Activated T-cell treated with anti-CD3 and anti-CD28 coated beads, Interleukin-2, amount 50 U/mL, for 48 hours (primary cell): Measurements from ENCODE around the gene FSTL4.
A peak's percentile ranks its signal among the peaks of the same experiment; 100 is the strongest.
"Not testable (repeated sequence)": the region's sequence is repeated elsewhere in the genome, so short reads cannot be mapped to it uniquely, and the experiment has no call there.

ENCODE experiments used
- DNase-seq, 2 experiments: peaks; one replicate each; pipeline ENCODE4 v3.0.0-alpha.2; 2020

Gene FSTL4

DNA sequence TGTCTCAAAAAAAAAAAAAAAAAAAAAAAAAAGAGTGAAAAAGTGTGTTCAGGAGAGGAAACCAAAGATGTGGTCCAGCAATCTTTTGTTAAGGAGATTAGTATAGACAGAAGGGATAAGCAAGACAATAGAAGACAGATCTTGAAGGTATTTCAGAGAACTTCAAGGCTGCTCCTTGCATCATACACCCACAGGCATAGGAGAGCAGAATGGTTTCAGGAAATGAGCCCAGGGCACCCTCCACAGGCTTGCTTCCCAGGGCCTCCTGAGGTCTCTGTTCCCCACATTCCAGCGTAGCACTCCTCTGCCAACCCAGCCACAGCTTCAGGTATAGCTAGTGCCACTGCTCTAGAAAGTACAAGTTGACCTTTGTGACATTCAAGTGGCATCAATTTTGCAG, 65.8 kb downstream of the FSTL4 start:
- no peak for DNase-seq

DNA sequence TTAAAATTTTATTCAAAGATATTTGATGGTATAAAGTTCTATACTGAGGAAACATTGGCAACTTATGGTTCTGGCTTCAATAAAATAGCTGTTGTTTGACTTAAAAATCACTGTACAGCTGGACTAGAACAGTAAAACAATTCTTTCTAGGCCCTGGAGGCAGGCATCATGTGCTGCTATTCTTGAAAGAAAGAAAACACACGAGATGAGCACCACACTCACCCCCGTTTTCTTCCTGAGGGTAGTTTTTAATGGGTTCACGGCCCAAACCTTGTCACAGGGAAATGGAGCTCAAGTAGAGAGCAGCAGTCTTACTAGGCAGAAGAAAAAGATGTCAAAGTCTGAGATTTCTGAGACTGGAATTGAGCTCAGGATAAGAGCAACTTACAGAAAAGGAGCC, 68.0 kb downstream of the FSTL4 start:
- no peak for DNase-seq

DNA sequence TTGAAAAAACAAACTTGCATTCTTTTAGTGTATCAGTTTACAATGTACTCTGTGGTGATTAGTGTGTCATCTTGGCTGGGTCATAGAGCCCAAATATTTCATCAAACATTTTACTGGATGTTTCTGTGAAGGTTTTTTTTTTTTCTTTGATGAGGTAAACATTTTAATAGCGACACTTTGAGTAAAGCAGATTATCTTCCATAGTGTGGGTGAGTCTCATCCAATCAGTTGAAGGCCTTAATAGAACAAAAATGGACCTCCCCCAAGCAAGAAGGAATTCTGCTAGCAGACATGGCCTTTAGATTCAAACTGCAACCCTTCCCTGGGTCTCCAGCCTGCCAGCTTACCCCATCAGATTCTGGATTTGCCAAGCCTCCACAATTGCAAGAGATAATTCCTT, 72.5 kb downstream of the FSTL4 start:
- DNase-seq: no peak

DNA sequence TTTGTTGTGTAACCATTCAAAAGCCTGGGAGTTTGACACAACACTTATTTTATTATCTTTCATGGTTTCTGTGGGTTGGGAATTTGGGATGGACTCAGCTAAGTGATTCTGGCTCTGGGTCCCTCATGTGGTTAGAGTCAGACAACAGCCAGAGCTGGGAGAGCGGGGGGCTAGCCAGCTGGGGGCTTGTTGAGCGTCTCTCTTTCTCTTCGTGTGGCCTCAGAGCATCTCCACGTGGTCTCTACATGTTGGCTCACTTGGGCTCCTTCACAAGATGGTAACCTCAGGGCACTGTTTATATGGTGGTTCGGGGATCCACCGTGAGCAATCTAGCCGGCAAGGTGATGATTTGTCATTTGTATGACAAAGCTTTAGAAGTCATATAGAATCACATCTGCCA, 73.6 kb downstream of the FSTL4 start:
- DNase-seq: no peak

DNA sequence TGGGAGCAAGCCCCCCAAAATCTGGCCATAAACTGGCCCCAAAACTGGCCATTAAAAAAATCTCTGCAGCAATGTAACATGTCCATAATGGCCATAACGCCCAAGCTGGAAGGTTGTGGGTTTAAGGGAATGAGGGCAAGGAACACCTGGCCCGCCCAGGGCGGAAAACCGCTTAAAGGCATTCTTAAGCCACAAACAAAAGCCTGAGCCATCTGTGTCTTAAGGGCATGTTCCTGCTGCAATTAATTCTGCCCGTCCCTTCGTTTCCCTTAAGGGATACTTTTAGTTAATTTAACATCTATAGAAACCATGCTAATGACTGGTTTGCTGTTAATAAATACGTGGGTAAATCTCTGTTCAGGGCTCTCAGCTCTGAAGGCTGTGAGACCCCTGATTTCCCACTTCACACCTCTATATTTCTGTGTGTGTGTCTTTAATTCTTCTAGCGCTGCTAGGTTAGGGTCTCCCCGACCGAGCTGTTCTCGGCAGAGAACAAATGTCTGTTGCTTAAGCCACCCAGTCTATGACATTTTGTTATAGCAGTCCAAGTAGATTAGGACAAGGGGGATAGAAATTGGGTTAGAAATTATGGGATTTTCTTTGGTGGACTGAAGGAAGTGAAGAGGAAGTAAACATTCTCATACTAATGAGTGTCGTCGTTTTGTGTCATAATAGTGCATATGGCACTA, 77.0 kb downstream of the FSTL4 start:
- not testable (repeated sequence) for DNase-seq

DNA sequence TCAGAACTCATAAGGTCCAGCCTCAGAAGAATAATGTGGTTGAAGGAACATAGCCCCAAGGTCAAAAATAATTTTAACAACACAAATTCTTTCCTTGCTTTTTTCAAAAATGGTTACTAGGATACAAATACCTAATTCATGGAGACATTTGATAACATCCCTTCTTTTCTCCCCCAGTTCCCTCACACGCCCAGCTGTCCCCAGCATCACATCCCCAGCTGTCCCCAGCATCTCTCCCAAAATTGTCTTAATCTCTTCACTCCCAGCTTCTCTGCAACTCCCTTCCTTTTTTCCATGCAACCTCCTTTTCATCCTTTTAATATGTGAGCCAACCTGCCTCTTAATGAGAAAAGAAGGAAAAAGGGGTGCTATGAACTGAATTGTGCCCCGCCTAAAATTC, 77.8 kb downstream of the FSTL4 start:
- no peak for DNase-seq

DNA sequence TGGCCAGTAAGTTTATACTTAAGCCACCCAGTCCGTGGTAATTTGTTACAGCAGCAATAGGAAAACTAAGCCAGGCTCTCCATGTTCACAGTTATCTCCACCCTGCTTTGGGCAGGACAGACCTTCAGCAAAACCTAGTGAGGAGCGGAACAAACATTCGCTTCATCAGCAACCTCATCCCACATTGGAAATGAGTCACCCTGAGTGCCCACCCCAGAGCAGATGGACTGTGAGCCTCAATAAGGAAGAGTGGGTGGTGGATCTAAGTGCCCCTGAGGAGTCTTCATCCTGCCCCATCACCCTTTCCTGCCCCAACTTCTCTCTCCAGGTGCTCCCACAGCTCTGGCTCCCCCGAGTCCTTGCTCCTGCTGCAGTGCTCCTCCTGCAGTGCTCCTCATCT, 78.8 kb downstream of the FSTL4 start:
- no peak for DNase-seq

DNA sequence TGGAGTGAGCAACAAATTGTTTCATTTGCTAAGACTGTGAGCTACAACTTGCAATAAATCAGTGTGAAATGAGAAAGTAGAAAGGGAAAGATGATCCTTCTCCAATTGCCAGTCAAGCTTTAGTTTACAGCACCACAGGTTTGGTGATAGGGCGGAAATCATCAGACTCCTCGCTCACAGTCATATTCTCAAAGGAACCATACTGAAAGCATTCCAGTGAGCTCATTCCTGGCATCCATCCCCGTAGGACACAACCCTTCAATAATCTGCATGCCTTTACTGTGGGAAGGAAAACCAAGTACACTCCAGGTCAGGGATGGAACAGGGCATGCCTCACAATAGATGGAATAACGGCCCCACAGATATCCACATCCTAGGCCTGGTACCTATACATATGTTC, 80.7 kb downstream of the FSTL4 start:
- DNase-seq: no peak

DNA sequence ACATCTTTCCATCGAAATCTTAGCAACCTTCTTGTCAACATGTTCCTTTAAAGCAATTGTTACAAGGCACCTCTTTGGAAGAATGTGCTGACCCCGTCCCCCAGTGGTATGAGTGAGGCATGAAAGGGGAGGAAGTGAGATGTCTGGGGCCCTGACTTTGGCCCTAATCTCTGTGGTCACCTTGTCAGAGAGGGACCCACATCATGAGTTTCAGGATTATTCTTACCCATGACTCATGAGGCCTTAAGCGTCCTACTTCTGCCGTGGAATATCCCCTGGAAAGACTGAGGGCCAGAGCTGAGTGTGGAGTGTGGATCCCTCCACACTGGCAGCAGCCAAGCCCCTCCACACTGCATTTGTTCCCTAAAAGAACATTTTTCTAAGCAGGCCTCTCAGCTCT, 81.2 kb downstream of the FSTL4 start:
- DNase-seq: peak in 1 of 2 experiments; percentile 18

DNA sequence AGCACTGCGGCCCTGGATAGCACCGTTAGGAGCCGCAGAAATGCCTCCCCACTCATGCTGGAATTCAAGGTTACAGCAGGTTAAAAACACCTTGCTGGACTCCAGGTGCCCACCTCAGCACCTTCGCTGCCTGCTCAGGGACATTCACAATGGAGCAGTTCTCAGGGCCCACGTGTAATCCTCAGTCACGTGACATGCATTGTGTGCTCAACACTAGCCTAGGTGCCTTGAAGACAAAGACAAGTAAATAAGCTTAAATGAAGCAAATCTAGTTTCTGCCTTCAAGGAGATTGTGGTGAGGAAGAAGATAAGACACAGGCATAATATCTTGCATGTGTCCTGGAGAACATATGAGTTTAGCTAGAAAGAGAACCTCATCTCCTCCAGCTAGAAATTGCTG, 82.1 kb downstream of the FSTL4 start:
- DNase-seq: no peak

DNA sequence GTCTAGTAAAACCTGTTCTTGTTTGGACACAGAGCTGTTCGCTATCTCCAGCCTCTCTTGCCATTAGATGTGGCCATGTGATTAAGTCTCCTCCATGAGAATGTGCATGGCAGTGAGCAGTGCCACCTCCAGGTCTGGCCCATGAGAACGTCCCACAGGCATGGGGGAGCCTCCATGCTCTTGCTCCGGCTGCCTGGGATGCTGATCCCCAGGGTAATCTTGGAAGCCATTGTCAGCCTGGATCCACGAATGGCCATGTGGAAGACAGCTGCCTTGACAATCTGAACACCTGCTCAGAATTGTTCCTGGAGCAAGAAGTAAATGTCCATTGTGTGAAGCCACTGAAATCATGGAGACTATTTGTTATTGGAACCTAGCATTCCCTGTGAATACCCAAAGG, 83.5 kb downstream of the FSTL4 start:
- DNase-seq: no peak

DNA sequence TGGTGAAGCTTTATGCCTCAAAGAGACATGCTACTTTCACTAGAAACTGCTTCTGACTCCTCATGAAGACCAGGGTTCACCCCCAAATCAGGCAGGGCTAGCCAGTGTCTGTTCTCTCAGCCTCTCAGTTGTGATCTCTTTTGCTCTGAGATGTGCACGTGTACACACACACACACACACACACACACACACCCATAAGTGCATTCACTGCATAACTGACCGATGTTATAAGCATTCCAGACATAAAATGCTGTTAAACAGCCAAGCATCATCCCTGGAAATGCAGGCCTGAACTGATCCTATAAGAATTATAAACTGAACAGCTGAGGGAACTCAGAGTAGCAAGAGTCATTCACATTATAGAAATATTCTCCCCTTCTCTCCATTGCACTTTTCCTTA, 85.0 kb downstream of the FSTL4 start:
- DNase-seq: no peak

DNA sequence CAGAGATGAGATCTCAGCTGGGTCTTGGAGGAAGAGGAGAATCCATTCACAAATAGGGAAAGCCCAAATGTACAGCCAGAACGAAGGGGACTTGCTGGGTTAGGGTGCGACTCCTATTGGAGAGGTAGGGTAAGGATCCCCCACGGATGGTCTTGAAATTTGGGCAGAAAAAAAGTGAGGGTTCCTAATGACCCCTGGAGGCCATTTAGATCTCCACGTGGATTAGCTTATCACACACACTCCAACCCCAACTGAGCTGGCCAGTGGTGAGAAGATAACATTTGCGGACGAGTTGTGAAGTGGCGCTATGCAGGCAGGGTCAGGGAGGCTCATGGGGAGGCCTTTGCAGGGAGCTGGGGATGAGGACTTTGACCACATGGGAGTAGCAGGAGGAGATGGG, 86.0 kb downstream of the FSTL4 start:
- no peak for DNase-seq

DNA sequence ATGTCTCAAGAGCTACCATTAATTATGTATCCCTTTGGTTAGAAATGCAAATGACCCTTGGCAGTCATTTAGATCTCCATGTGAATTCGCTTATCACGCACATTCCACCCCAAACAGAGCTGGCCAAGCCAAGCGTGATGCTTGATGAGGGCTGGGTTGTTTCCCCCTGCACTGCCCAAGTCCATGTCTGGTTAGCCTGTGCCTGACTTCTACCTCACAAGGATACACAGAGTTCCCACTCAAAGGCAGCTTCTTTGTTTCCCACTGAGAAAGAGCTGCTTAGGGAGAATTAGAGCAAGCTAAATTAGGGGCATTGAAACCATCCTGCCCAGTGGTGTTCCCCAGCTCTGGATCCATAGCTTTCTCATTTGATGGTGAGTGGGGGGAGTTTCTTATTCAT, 87.2 kb downstream of the FSTL4 start:
- DNase-seq: no peak

DNA sequence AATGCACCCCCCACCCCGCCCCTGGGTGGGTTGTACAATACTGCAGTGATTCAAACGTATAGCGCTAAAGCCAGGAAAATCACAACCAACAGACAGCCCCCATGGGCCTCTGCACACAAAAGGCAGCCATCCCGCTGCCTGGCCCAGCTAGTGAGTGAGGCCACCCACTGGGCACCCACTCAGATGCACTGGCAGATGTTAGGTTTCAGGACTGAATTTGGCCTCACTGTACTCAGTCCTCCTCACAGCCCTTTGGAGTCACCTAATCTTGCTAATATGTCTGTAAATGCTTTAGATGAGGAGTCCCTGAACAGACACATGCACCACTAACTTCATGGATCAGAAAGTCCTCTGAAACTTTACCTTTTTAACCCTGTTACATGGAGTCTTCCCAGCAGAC, 87.7 kb downstream of the FSTL4 start:
- DNase-seq: no peak

DNA sequence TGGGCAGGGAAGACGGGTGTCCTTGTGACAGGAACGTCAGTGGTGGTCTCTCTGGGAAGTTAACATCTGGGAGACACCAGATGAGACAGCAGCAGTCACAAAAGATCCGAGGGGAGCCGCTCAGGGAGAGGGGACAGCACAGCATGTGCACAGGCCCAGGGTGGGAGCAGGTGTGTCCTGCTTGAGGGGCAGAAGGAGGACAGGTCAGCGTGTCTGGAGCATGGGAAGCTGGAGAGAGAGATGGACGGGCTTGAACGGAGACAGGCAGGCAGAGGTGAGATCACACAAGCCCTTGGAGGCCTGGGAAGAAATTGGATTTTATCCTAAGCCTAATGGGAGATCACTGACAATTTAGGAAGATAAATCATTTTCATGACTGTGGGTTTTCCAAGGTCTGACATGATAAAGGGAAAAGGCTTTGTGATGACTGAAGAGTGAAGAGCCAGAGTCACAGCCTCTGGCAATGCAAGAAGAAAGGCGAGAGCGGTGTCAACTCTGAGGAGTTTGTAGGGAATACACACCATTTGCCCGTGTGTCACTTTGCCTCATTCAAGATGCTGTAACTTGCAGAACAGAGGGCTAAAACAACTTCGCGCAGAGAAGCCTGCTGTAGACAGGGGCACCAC, 88.3 kb downstream of the FSTL4 start:
- no peak for DNase-seq

DNA sequence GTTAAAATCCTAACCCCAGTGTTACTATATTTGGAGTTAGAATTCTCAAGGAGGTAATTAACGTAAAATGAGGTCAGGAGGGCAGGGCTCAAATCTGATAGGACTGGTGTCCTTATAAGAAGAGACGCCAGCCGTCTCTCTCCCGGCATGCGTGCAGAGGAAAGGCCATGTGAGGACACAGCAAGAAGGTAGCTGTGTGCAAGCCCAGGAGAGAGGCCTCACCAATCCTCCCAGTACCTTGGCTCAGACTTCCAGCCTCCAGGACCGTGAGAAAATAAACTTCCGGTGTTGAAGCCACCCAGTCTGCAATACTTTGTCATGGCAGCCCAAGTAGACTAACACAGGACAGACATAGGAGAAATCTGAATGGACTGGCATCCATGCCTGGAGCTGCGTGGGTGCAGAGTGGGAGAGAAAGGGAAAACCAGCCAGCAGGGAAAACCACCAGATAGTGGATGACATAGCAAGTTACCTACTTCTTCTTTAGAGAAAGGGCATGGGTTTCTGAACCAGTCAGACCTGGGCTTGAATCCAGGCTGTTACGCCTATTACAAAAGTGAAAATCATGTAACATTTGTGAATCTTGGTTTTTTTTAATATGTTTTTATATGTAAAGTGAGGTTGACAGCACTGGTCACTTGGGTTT, 89.2 kb downstream of the FSTL4 start:
- no peak for DNase-seq

DNA sequence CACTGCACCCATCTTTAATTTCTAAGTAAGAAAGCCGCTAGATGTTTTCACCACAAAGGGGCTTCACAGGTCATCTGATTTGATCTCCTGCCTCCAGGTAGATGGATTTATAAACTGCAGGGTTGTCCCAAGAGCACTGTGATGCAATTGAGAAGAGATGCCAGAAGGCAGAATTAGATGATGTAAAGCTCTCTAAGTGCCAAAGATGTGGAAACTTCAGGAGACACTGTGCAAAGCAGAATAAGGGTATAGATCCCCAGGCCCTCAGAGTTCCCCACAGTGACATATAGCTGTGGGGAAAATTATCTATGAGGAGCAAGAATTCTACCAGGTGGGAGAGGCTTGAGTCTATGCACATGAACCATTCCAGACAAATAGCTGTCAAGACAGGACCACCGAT, 90.5 kb downstream of the FSTL4 start:
- no peak for DNase-seq

DNA sequence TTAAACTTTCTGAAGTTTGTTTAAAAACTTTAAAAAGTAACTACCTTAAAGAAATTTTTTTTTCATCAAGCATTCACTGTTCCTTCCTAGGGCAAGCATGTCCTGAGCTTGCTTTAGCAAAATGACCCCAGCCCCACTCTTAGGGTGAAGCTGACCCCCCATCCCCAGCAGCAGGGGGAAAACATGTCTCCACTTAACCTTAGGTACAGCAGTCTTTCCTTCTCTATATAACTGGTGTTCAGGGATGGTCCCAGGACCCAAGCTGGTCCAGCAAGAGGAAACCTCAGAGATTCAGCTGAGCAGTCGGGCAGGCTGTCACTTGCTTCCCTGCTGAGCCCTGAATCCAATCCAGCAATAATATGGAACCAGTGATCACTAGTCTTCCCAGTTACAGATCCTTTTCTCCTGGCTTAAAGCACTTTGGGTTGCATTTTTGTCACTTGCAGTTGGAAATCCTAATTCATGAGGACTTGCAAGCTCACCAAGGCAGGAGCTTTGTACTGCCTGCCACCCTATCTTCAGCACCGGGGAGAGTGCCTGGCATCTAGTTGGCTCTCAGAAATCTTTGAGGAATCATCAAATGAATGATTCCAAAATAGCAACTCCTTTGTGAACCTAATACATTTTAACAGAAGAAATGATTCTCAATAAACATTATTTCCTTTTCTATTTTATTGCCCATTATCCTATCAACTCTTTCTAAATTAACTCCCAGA, 91.2 kb downstream of the FSTL4 start:
- no peak for DNase-seq

DNA sequence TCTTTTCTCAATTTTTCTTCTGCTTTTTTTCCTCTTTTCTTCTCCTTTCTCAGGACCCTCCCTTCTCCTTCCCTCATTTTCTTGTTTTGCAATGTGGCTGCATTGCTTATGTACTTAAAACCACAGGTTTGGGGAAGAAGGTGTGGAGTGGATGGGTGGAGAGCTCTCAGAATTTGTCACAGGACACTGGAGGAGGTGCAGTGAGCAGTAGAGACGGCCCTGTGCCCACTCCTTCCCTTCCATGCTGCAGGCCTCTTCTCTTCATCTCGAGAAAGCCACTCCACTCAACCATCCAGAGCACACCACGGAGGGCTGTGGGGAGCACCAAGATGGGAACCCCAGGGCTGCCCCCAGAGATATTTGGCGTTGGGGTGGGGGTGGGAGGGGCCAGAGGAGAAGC, 92.3 kb downstream of the FSTL4 start:
- DNase-seq: no peak

DNA sequence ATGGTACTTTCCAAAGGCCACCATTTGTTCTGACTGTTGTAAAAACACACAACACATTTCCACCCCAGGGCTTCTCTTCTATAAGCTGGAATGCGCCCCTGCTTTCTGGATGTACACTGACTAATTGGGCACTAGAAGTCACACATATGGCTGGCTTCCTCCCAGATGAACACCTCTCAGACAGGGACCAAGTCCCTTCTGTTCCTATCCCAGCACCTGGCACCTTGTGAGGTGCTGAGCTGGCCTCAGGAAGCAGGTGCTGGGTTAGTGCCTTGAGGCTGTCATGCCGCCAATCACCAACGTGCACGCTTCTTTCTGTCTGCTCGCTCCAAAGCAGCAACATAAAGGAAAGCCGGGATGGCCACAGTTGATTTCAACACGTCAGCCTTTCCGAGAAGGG, 93.2 kb downstream of the FSTL4 start:
- no peak for DNase-seq

DNA sequence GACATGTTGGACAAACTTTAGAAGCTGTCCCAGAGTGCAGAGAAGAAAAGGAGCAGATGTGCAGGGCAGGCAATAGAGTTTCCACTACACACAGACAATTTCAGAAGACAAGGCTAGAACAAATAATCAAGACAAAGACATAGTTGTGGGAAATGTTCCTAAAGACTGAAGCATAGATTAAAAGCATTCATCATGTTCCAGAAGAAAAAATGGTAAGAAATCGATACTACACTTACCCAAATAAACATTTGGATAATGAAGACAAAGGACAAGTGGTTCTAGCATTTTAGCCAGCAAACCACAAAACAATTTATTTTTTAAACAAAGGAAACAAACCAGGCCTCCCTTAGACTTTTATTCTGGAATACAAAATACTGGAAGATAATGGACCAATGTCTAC, 97.9 kb downstream of the FSTL4 start:
- no peak for DNase-seq

DNA sequence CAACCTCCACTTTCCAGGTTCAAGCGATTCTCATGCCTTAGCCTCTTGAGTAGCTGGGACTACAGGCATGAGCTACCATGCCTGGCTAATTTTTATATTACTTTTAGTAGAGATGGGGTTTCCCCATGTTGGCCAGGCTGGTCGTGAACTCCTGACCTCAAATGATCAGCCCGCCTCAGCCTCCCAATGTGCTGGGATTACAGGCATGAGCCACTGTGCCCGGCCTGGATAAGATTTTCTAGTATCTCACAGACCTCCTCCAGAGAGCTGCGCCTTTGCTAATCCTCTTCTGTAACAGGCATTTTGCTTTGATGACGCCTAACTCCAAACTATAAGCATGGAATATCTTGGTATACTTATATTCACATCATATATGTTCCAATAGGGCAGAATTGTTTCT, 99.4 kb downstream of the FSTL4 start:
- DNase-seq: no peak

DNA sequence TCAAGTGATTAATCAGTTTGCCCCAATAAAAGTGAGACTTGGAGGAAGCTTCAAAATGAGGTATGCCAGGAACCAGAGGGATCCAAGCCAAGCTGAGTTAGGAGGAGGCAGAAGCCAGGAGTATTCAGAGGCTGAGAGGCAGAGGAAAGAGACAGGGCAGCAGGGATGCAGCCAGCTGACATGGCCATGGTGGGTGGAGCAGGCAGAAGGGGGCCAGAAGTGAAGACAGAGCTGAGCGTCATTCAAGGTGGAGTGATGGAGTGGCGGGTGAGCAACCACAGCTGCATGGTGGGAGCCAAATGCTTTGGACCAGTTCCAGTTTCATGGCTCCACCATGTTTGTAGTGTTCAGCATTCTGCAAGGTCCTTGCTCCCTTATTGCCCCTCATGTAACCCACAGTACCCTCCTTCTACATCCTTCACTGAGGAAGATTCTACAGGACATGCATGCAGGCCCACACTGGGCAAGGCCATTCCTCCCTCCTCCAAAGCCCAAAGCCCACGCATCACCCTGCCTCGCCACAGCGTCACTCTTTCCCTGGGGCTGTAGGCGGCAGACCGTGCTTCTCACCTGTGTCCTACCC, 100.6 kb downstream of the FSTL4 start:
- no peak for DNase-seq
